Karpas-422 (cell line): Measurements from ENCODE around the gene TMEM81. TPM values are rescaled to one million over a fixed set of nuclear protein-coding genes. Genes with fewer than 3 reads are reported as not detected.

Experiments used
- DNase-seq: peaks from one replicate; pipeline ENCODE4 v3.0.0-alpha.2; 2015
- H2AFZ ChIP-seq: fragments of 200-600 bp; sonication (generic); 2 replicates; pipeline ENCODE4 v1.6.1; 2014; ENCODE audit warnings: antibody characterized with exemption, low read length, mixed read lengths
- H3K27ac ChIP-seq: fragments of 200-600 bp; sonication (generic); 2 replicates; pipeline ENCODE4 v1.5.1; 2014; ENCODE audit warnings: mild to moderate bottlenecking, low read length, moderate library complexity
- H3K27me3 ChIP-seq: fragments of 200-600 bp; sonication (generic); 2 replicates; pipeline ENCODE4 v1.6.1; 2014; ENCODE audit warnings: low read length, mixed read lengths
- H3K36me3 ChIP-seq: fragments of 200-600 bp; sonication (generic); 2 replicates; pipeline ENCODE4 v1.6.1; 2014; ENCODE audit warnings: low read length, mixed read lengths; ENCODE audit not compliant: insufficient read depth
- H3K4me1 ChIP-seq: fragments of 200-600 bp; sonication (generic); 2 replicates; pipeline ENCODE4 v1.6.1; 2014; ENCODE audit warnings: mild to moderate bottlenecking, low read length, mixed read lengths
- H3K4me2 ChIP-seq: fragments of 200-600 bp; sonication (generic); 2 replicates; pipeline ENCODE4 v1.6.1; 2014; ENCODE audit warnings: low read length, low read depth, mild to moderate bottlenecking; ENCODE audit not compliant: poor library complexity, severe bottlenecking
- H3K4me3 ChIP-seq: fragments of 200-600 bp; sonication (generic); 2 replicates; pipeline ENCODE4 v1.5.1; 2014; ENCODE audit warnings: mild to moderate bottlenecking, antibody characterized with exemption, low read length, mixed read lengths
- H3K79me2 ChIP-seq: fragments of 200-600 bp; sonication (generic); 2 replicates; pipeline ENCODE4 v1.6.1; 2014; ENCODE audit warnings: mild to moderate bottlenecking, low read length, mixed read lengths
- H3K9ac ChIP-seq: fragments of 200-600 bp; sonication (generic); 2 replicates; pipeline ENCODE4 v1.6.0; 2014; ENCODE audit warnings: low read length
- H3K9me2 ChIP-seq: fragments of 200-600 bp; sonication (generic), shearing (Covaris generic); replicated peaks from 2 replicates; pipeline ENCODE4 v1.6.0; 2014; ENCODE audit warnings: mild to moderate bottlenecking, low read length, moderate library complexity; ENCODE audit not compliant: insufficient read depth
- H3K9me3 ChIP-seq: fragments of 300-700, 200-600 bp; sonication (generic); 2 replicates; pipeline ENCODE4 v1.6.1; 2014; ENCODE audit warnings: low read length, mixed read lengths
- H4K20me1 ChIP-seq: fragments of 200-600 bp; sonication (generic); 2 replicates; pipeline ENCODE4 v1.6.1; 2014; ENCODE audit warnings: mild to moderate bottlenecking, antibody characterized with exemption, low read length, low read depth; ENCODE audit not compliant: insufficient read depth
- total RNA-seq: library from RNA; depleted of rRNA; stranded (reverse); fragments of >200 nt; shearing (Covaris generic); gene quantifications from 2 replicates; pipeline ENCODE4 v1.2.3, GENCODE V29; 2014; ENCODE audit warnings: low replicate concordance

The TMEM81 gene
- total RNA-seq, 1 experiment from 2014 or later = 1.7 TPM

DNA sequence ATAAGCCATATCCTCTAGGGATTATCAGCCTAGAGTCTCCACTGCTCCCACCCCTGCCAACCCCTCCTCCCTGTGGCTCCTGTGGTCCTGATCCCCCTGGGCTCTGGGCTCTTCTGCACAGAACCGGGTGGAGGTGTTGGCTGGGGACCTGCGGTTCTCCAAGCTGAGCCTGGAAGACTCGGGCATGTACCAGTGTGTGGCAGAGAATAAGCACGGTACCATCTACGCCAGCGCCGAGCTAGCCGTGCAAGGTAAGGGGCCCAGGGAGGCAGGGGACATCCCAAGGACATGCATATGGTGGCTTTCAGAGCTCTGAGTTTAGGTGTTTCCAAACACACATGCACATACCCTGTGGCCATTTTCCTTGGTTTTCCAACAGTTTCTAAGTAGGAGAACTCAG, 21.9 kb downstream of the TMEM81 start:
- Histone ChIP-seq H3K9me2 (no peaks in the 10 kb centered on the region), H2AFZ (no peak overlapping the region), H3K27me3 (no peaks in the 10 kb centered on the region), H3K9ac (no peak overlapping the region), H3K79me2 (no peaks in the 10 kb centered on the region), H3K4me2 (no peak overlapping the region), H3K4me1 (no peaks in the 10 kb centered on the region), H3K4me3 (no peak overlapping the region), H3K27ac (no peak overlapping the region), H4K20me1 (no peaks in the 10 kb centered on the region; the same call in 1 of the 2 replicates), H3K36me3 (no peaks in the 10 kb centered on the region), H3K9me3 (no peaks in the 10 kb centered on the region)
- DNase-seq = no peak

DNA sequence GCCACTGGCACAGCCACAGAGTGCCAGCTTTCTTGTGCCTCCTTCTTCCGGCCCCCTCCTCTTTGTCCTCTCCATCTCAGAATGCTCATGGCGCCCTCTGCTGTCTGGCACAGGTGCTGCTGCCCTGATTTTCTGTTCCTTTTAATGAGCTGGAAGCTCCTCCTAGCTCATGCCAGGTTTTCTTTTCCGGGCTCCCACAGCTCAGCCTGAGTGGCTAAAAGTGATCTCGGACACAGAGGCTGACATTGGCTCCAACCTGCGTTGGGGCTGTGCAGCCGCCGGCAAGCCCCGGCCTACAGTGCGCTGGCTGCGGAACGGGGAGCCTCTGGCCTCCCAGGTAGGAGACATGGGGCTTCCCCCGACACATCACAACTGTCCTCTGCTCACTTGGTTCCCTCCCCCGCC, 22.6 kb downstream of the TMEM81 start:
- Histone ChIP-seq H3K9me2 (no peaks in the 10 kb centered on the region), H3K27ac (no peak overlapping the region), H3K9me3 (no peaks in the 10 kb centered on the region), H3K36me3 (no peaks in the 10 kb centered on the region), H3K4me1 (no peaks in the 10 kb centered on the region), H3K4me2 (no peak overlapping the region), H3K79me2 (no peaks in the 10 kb centered on the region), H2AFZ (no peak overlapping the region), H4K20me1 (no peaks in the 10 kb centered on the region; the same call in 1 of the 2 replicates), H3K4me3 (no peak overlapping the region), H3K27me3 (no peaks in the 10 kb centered on the region), H3K9ac (no peak overlapping the region)
- DNase-seq = peak; percentile 93

DNA sequence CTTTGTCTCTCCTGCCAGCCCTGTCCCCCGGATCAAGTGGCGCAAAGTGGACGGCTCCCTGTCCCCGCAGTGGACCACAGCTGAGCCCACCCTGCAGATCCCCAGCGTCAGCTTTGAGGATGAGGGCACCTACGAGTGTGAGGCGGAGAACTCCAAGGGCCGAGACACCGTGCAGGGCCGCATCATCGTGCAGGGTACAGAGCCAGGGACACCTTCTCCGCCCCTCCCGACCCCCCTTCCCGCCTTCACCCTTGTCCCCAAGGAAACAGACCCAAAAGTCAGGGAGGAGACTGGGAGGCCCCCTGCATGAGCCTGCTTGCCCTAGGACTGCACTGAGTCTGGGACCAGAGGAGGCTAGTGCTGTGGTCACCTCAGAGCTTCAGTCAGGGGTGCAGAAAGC, 23.0 kb downstream of the TMEM81 start:
- Histone ChIP-seq H3K27me3 (no peaks in the 10 kb centered on the region), H4K20me1 (no peaks in the 10 kb centered on the region; the same call in 1 of the 2 replicates), H3K9me3 (no peaks in the 10 kb centered on the region), H3K4me3 (no peak overlapping the region), H3K79me2 (no peaks in the 10 kb centered on the region), H3K4me1 (no peaks in the 10 kb centered on the region), H3K4me2 (no peak overlapping the region), H3K9ac (no peak overlapping the region), H3K36me3 (no peaks in the 10 kb centered on the region), H3K27ac (no peak overlapping the region), H2AFZ (no peak overlapping the region), H3K9me2 (no peaks in the 10 kb centered on the region)
- DNase-seq = no peak

DNA sequence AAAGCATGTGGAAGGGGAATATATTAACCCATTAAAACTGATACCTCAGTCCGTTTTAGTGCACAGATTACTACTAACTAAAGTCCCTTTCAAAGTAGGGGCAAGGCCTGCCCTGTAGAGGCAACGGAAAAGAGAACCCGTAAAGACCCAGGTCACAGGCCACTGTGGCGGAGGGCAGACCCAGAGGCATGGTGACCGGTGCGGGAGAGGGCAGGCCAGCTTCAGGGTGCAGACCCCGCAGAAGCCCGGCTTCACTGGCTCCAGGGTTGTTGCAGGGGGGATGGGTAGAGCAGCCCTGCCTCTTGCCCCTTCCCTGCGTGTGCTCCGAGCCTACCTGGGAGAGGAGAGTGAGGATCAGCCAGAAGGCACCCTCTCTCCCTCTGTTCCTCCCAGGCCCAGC, 23.5 kb downstream of the TMEM81 start:
- H3K9me3 ChIP-seq = no peaks in the 10 kb centered on the region
- H2AFZ ChIP-seq = no peak overlapping the region
- no peak for DNase-seq
- no peaks in the 10 kb centered on the region; the same call in 1 of the 2 replicates for H4K20me1 ChIP-seq
- H3K79me2 ChIP-seq = no peaks in the 10 kb centered on the region
- no peak overlapping the region for H3K4me2 ChIP-seq
- H3K4me3 ChIP-seq = no peak overlapping the region
- no peak overlapping the region for H3K9ac ChIP-seq
- no peak overlapping the region for H3K27ac ChIP-seq
- no peaks in the 10 kb centered on the region for H3K36me3 ChIP-seq
- no peaks in the 10 kb centered on the region for H3K27me3 ChIP-seq
- H3K4me1 ChIP-seq = no peaks in the 10 kb centered on the region
- no peaks in the 10 kb centered on the region for H3K9me2 ChIP-seq

DNA sequence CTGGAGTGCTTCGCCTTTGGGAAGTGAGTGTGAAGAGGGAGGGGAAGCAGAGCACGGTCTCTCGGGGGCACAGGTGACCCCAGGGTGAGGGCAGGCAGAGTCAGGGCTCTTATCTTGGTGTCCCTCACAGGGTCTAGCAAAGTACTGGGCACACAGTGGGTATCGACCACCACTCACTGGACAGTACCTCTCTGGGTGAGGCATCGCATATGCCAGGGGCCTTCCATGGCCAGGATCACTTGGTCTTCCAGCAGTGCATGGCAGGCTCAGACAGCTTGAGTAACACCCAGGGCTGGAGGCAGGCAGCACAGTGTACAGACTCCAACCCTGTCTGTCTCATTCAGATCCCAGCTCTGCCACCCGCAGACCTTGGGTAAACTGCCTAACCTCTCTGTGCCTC, 24.6 kb downstream of the TMEM81 start:
- no peak overlapping the region for H3K9ac ChIP-seq
- H3K27me3 ChIP-seq = no peaks in the 10 kb centered on the region
- no peak overlapping the region for H3K4me2 ChIP-seq
- DNase-seq = no peak
- H3K9me3 ChIP-seq = no peaks in the 10 kb centered on the region
- H3K27ac ChIP-seq = no peak overlapping the region
- H3K4me3 ChIP-seq = no peak overlapping the region
- H3K9me2 ChIP-seq = no peaks in the 10 kb centered on the region
- no peak overlapping the region for H2AFZ ChIP-seq
- H4K20me1 ChIP-seq = no peaks in the 10 kb centered on the region
- H3K79me2 ChIP-seq = no peaks in the 10 kb centered on the region
- no peaks in the 10 kb centered on the region for H3K36me3 ChIP-seq
- H3K4me1 ChIP-seq = no peaks in the 10 kb centered on the region

DNA sequence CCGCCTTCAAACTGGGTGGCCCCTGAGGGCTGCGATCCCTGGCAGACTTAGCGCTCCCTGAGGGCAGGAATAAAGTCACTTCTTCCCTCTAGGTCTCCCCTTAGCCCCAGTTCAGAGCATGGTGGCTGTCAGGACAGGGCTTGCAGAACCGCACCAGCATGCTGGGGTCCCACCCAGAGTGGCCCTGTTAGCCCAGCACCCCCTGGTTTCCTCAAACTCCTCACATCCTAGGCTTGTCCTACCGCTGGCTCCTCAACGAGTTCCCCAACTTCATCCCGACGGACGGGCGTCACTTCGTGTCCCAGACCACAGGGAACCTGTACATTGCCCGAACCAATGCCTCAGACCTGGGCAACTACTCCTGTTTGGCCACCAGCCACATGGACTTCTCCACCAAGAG, 25.4 kb downstream of the TMEM81 start:
- DNase-seq = no peak
- no peaks in the 10 kb centered on the region for H3K79me2 ChIP-seq
- H3K36me3 ChIP-seq = no peaks in the 10 kb centered on the region
- H3K9me2 ChIP-seq = no peaks in the 10 kb centered on the region
- H3K9me3 ChIP-seq = no peaks in the 10 kb centered on the region
- no peak overlapping the region for H3K4me2 ChIP-seq
- no peaks in the 10 kb centered on the region for H3K4me1 ChIP-seq
- no peaks in the 10 kb centered on the region for H3K27me3 ChIP-seq
- no peak overlapping the region for H3K4me3 ChIP-seq
- H4K20me1 ChIP-seq = no peaks in the 10 kb centered on the region
- no peak overlapping the region for H2AFZ ChIP-seq
- H3K9ac ChIP-seq = no peak overlapping the region
- no peak overlapping the region for H3K27ac ChIP-seq

DNA sequence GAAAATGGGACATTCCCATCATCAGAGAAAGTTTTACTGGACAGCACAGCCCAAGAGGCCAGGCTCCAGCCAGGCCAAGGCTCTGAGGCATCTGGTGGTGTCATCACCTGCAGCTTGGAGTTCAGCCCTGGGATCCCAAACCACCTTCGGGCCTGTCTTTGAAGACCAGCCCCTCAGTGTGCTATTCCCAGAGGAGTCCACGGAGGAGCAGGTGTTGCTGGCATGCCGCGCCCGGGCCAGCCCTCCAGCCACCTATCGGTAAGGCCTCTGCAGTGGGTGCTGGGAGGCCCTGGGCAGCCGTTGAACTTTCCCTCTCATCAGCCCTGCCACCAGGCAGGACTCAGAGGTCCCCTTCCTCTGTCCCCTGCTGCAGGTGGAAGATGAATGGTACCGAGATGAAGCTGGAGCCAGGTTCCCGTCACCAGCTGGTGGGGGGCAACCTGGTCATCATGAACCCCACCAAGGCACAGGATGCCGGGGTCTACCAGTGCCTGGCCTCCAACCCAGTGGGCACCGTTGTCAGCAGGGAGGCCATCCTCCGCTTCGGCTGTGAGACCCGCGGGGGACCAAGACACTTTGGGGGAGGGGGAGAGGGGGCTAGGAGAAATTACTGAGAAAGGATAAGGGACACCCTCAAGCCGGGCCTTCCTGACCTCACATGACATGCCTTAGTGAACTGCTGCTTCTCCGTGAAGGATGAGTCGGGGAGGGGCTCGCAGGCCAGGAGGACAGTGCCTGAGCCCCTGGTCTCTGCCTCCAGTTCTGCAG, 26.3 kb downstream of the TMEM81 start:
- no peak overlapping the region for H3K4me2 ChIP-seq
- no peak overlapping the region for H2AFZ ChIP-seq
- H3K79me2 ChIP-seq = no peaks in the 10 kb centered on the region
- H4K20me1 ChIP-seq = no peaks in the 10 kb centered on the region
- no peaks in the 10 kb centered on the region for H3K9me3 ChIP-seq
- H3K9ac ChIP-seq = no peak overlapping the region
- H3K4me1 ChIP-seq = no peaks in the 10 kb centered on the region
- no peaks in the 10 kb centered on the region for H3K9me2 ChIP-seq
- H3K27ac ChIP-seq = no peak overlapping the region
- H3K36me3 ChIP-seq = no peaks in the 10 kb centered on the region
- no peaks in the 10 kb centered on the region for H3K27me3 ChIP-seq
- no peak for DNase-seq
- no peak overlapping the region for H3K4me3 ChIP-seq

DNA sequence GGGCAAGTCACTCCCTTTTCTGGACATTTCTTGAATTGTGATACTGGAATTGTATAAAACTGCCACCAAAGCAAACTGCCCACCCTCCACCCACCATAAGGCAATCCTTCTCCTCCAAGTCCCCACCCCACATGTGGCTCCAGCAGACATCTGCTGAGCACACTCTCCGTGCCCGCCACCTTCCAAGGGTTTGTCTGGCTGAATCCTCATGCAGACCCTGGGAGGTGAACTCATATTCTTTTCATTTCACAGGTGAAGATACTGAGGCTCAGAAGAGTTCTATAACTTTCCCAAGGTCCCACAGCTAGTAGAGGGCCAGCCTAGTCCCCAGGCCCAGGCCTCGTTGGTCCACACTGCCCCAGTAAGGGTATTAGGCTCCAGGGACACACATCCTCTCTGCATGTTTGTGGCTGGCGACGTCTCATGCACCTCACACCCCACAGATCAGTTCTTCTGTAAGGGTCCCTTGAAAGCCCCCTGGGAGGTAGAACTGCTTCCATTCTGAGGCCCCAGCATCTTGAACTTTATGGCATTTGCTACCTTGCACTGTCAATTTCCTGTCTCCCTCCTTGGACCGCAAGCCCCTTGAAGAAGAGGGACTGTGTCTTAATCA, 27.2 kb downstream of the TMEM81 start:
- no peak overlapping the region for H3K4me3 ChIP-seq
- H3K4me2 ChIP-seq = no peak overlapping the region
- no peaks in the 10 kb centered on the region for H3K9me3 ChIP-seq
- no peaks in the 10 kb centered on the region for H3K79me2 ChIP-seq
- no peaks in the 10 kb centered on the region for H3K4me1 ChIP-seq
- no peak overlapping the region for H3K9ac ChIP-seq
- H2AFZ ChIP-seq = no peak overlapping the region
- no peaks in the 10 kb centered on the region for H3K9me2 ChIP-seq
- H3K36me3 ChIP-seq = no peaks in the 10 kb centered on the region
- no peak for DNase-seq
- no peak overlapping the region for H3K27ac ChIP-seq
- H4K20me1 ChIP-seq = no peaks in the 10 kb centered on the region
- H3K27me3 ChIP-seq = no peaks in the 10 kb centered on the region
